SK-N-SH (cell line): ENCODE results near the gene NPHS1. TPM values are rescaled to one million over a fixed set of nuclear protein-coding genes. Genes with fewer than 3 reads are reported as not detected.

Experiments
- CTCF ChIA-PET: fragments of 300-600, 350-600 bp; formaldehyde crosslinking; extraction: SDS; loops from one replicate; lab custom pipeline; 2021; lab: Yijun Ruan, JAX
- POLR2A ChIA-PET: fragments of 350-600 bp; sonication (Branson Sonifier 250); formaldehyde crosslinking; extraction: SDS; loops from one replicate; lab custom pipeline; 2020; ENCODE audit warnings: antibody characterized with exemption, inconsistent platforms; lab: Yijun Ruan, JAX
- DNase-seq: peaks from one replicate; pipeline ENCODE4 v3.0.0; 2012
- H2AFZ ChIP-seq: fragments of 200-600 bp; sonication (generic); 2 replicates; pipeline ENCODE4 v1.8.1; 2016; ENCODE audit warnings: antibody characterized with exemption, mild to moderate bottlenecking, low read depth
- H3F3A ChIP-seq: fragments of 200-600 bp; sonication (generic); replicated peaks from 2 replicates; pipeline ENCODE3; 2016; ENCODE audit warnings: antibody characterized with exemption, mild to moderate bottlenecking; ENCODE audit not compliant: insufficient read depth
- H3K27ac ChIP-seq, 2 experiments: fragments of 200-500 bp in 1 of 2; fragments of 200-600 bp in 1 of 2; sonication (Bioruptor generic) in 1 of 2; sonication (generic), shearing (Covaris generic) in 1 of 2; 2 replicates each; pipeline versions ENCODE4 v1.5.1 to v1.6.1; 2014 to 2016; ENCODE audit warnings: low read depth in 2 of 2, inconsistent platforms in 1 of 2, low read length in 1 of 2, mild to moderate bottlenecking in 1 of 2, mixed read lengths in 1 of 2
- H3K27me3 ChIP-seq: fragments of 200-600 bp; sonication (generic), shearing (Covaris generic); 2 replicates; pipeline ENCODE4 v1.6.1; 2016; ENCODE audit warnings: mixed run types; ENCODE audit not compliant: insufficient read depth
- H3K36me3 ChIP-seq, 2 experiments: fragments of 200-500 bp in 1 of 2; fragments of 200-600 bp in 1 of 2; sonication (Bioruptor generic) in 1 of 2; sonication (generic) in 1 of 2; replicated peaks in 1 of 2; 2 replicates each; pipeline versions ENCODE3 to v1.5.1; 2014 to 2016; ENCODE audit warnings: low read length in 1 of 2, mild to moderate bottlenecking in 1 of 2; ENCODE audit not compliant: insufficient read depth in 2 of 2, control insufficient read depth in 1 of 2
- H3K4me1 ChIP-seq, 2 experiments: fragments of 200-500 bp in 1 of 2; fragments of 200-600 bp in 1 of 2; sonication (Bioruptor generic) in 1 of 2; sonication (generic), shearing (Covaris generic) in 1 of 2; 2 replicates each; pipeline versions ENCODE4 v1.5.1 to v1.6.1; 2014 to 2016; ENCODE audit warnings: low read depth in 1 of 2, low read length in 1 of 2, mixed run types in 1 of 2; ENCODE audit not compliant: insufficient read depth in 2 of 2, control insufficient read depth in 1 of 2
- H3K4me2 ChIP-seq: fragments of 200-600 bp; sonication (generic), shearing (Covaris generic); 2 replicates; pipeline ENCODE4 v1.6.1; 2017; ENCODE audit warnings: mixed run types
- H3K4me3 ChIP-seq, 2 experiments: fragments of 200-500 bp in 1 of 2; fragments of 200-600 bp in 1 of 2; sonication (Bioruptor generic) in 1 of 2; sonication (generic), shearing (Covaris generic) in 1 of 2; 2 replicates each; pipeline versions ENCODE4 v1.5.1 to v1.8.1; 2014 to 2016; ENCODE audit warnings: low read depth in 2 of 2, inconsistent platforms in 1 of 2, low read length in 1 of 2, mild to moderate bottlenecking in 1 of 2, mixed read lengths in 1 of 2, moderate library complexity in 1 of 2
- H3K79me2 ChIP-seq: fragments of 200-600 bp; sonication (generic); 2 replicates; pipeline ENCODE4 v1.8.1; 2017; ENCODE audit warnings: mild to moderate bottlenecking; ENCODE audit not compliant: insufficient read depth
- H3K9ac ChIP-seq: fragments of 200-600 bp; sonication (generic); 2 replicates; pipeline ENCODE4 v1.6.1; 2017; ENCODE audit warnings: mixed run types
- H3K9me2 ChIP-seq: fragments of 200-600 bp; sonication (generic); 2 replicates; pipeline ENCODE4 v1.6.1; 2017; ENCODE audit warnings: mixed run types
- H3K9me3 ChIP-seq: fragments of 200-600 bp; sonication (generic); 2 replicates; pipeline ENCODE4 v1.6.1; 2017; ENCODE audit warnings: mixed run types, mild to moderate bottlenecking, moderate library complexity
- H4K20me1 ChIP-seq: fragments of 200-600 bp; sonication (generic); 2 replicates; pipeline ENCODE4 v1.6.1; 2017; ENCODE audit warnings: mild to moderate bottlenecking, mixed run types; ENCODE audit not compliant: insufficient read depth
- ELF1 ChIP-seq: IDR thresholded peaks from 2 replicates; pipeline ENCODE4 v1.4.0; 2012
- EZH2phosphoT487 ChIP-seq: fragments of 200-600 bp; sonication (generic); IDR thresholded peaks from 2 replicates; pipeline ENCODE4 v1.6.1; 2017; ENCODE audit warnings: low read depth, mixed run types, mild to moderate bottlenecking, antibody characterized with exemption, moderate library complexity, borderline replicate concordance
- FOSL2 ChIP-seq: IDR thresholded peaks from 2 replicates; pipeline ENCODE4 v1.4.0; 2012; ENCODE audit warnings: low read depth, mild to moderate bottlenecking, moderate library complexity, borderline replicate concordance
- FOXJ3 ChIP-seq: sonication (generic); formaldehyde crosslinking; IDR thresholded peaks from 2 replicates; pipeline ENCODE4 v1.5.1; 2020; ENCODE audit warnings: mild to moderate bottlenecking, missing genetic modification reagents
- FOXM1 ChIP-seq: IDR thresholded peaks from 2 replicates; pipeline ENCODE4 v1.4.0; 2012; ENCODE audit warnings: low read depth, mild to moderate bottlenecking
- IRF3 ChIP-seq: fragments of 150-350 bp; IDR thresholded peaks from 2 replicates; pipeline ENCODE4 v1.6.1; 2016; ENCODE audit warnings: mild to moderate bottlenecking, low read depth, low read length
- JUND ChIP-seq: IDR thresholded peaks from 2 replicates; pipeline ENCODE4 v1.4.0; 2012
- NFIC ChIP-seq: IDR thresholded peaks from 2 replicates; pipeline ENCODE4 v1.4.0; 2012; ENCODE audit warnings: borderline replicate concordance
- NRF1 ChIP-seq: IDR thresholded peaks from 2 replicates; pipeline ENCODE4 v1.6.1; 2012; ENCODE audit warnings: low read depth, mild to moderate bottlenecking, low read length
- PBX3 ChIP-seq: IDR thresholded peaks from 2 replicates; pipeline ENCODE4; 2012
- RAD21 ChIP-seq: IDR thresholded peaks from 2 replicates; pipeline ENCODE4 v1.6.1; 2012; ENCODE audit warnings: mild to moderate bottlenecking, low read length
- RFX5 ChIP-seq: IDR thresholded peaks from 2 replicates; pipeline ENCODE4 v1.6.1; 2012; ENCODE audit warnings: mild to moderate bottlenecking, improper control_type of control experiment, low read length
- RXRA ChIP-seq: IDR thresholded peaks from 2 replicates; pipeline ENCODE4 v1.4.0; 2012; ENCODE audit warnings: low read depth, mild to moderate bottlenecking, borderline replicate concordance
- SIN3A ChIP-seq: IDR thresholded peaks from 2 replicates; pipeline ENCODE4 v1.6.1; 2012; ENCODE audit warnings: low read depth, mild to moderate bottlenecking, low read length, moderate library complexity, borderline replicate concordance
- SMC3 ChIP-seq: IDR thresholded peaks from 2 replicates; pipeline ENCODE4 v1.6.1; 2012; ENCODE audit warnings: low read depth, low read length, improper control_type of control experiment
- TAF1 ChIP-seq: IDR thresholded peaks from 2 replicates; pipeline ENCODE4 v1.6.1; 2012; ENCODE audit warnings: low read depth, mild to moderate bottlenecking, low read length, moderate library complexity, borderline replicate concordance
- TCF12 ChIP-seq: IDR thresholded peaks from 2 replicates; pipeline ENCODE4 v1.4.0; 2012
- TEAD4 ChIP-seq: IDR thresholded peaks from 2 replicates; pipeline ENCODE4 v1.4.0; 2012; ENCODE audit warnings: mild to moderate bottlenecking, borderline replicate concordance; ENCODE audit not compliant: insufficient read depth
- ZBTB33 ChIP-seq: IDR thresholded peaks from 2 replicates; pipeline ENCODE4 v1.4.0; 2012; ENCODE audit warnings: low read depth, borderline replicate concordance
- WGBS: methylation state at CpG from one replicate; pipeline ENCODE4 v1.1.6; 2017; ENCODE audit warnings: low lambda C conversion rate; 5-methylcytosine and 5-hydroxymethylcytosine counted together
- polyA plus RNA-seq, 3 experiments: library from polyadenylated mRNA; depleted of rRNA; stranded (reverse); fragments of >200 nt; gene quantifications; 2 replicates each; pipeline ENCODE4 v1.2.3, GENCODE V29; 2012

NPHS1 gene
- polyA plus RNA-seq, 1 of the 3 experiments (the other 2 are of a cell fraction): not detected

GRCh38 chr19:35789195-35789977 is 62.9 kb downstream of the NPHS1 start (continued):
- no peak for TF ChIP-seq ELF1
- TF ChIP-seq RAD21: no peak

- Histone ChIP-seq H2AFZ (no peak overlapping the region), H3K79me2 (no peaks in the 10 kb centered on the region), H4K20me1 (no peaks in the 10 kb centered on the region), H3K27ac (no peak overlapping the region), H3K4me3 (no peak overlapping the region), H3K9me3 (no peaks in the 10 kb centered on the region), H3F3A (no peaks in the 10 kb centered on the region), H3K4me2 (no peak overlapping the region), H3K9ac (no peak overlapping the region), H3K9me2 (no peaks in the 10 kb centered on the region), H3K4me1 (no peaks in the 10 kb centered on the region), H3K36me3 (peaks cover 0 to 3% of the 10 kb centered on the region in 2 experiments), H3K27me3 (no peaks in the 10 kb centered on the region)
- TF ChIP-seq FOSL2 (no peak), PBX3 (no peak), FOXJ3 (CRISPR knock-in tag) (no peak), JUND (no peak), TAF1 (no peak), SIN3A (no peak), TCF12 (no peak), IRF3 (no peak), NRF1 (no peak)
- no peak for DNase-seq
- ChIA-PET CTCF (interaction anchor here (1.9 kb wide), 1 partner anchor 31 kb away, joined by 6 read pairs; no protein-coding TSS in a partner anchor), POLR2A (interaction anchor here (0.6 kb wide), 2 partner anchors 10 to 22 kb away, joined by 3 to 4 read pairs; no protein-coding TSS in a partner anchor)
- WGBS: 75% methylated on average over 10 of the region's 12 CpGs
Measured at GRCh38 chr19:35788205-35788960, 63.9 kb downstream of the NPHS1 start.

GRCh38 chr19:35787227-35787799 is 65.0 kb downstream of the NPHS1 start:
- H3K9me3 ChIP-seq: no peaks in the 10 kb centered on the region
- no peaks in the 10 kb centered on the region for H4K20me1 ChIP-seq
- H3K4me1 ChIP-seq: no peaks in the 10 kb centered on the region
- H3K4me3 ChIP-seq: no peak overlapping the region
- H3K4me2 ChIP-seq: no peak overlapping the region
- no peaks in the 10 kb centered on the region for H3K79me2 ChIP-seq
- no peak overlapping the region; a peak in 1 of 4 replicates for H3K27ac ChIP-seq
- no peak for DNase-seq
- H3K36me3 ChIP-seq: peaks cover 0 to 5% of the 10 kb centered on the region in 2 experiments
- no peak overlapping the region for H2AFZ ChIP-seq
- H3K9me2 ChIP-seq: no peaks in the 10 kb centered on the region
- H3F3A ChIP-seq: no peaks in the 10 kb centered on the region
- ChIA-PET CTCF (interaction anchor here (1.9 kb wide), 1 partner anchor 32 kb away, joined by 6 read pairs; no protein-coding TSS in a partner anchor), POLR2A (no interaction called here)
- TF ChIP-seq FOXM1 (no peak), SMC3 (no peak), NFIC (no peak), ZBTB33 (no peak), EZH2phosphoT487 (no peak), SIN3A (no peak), RFX5 (no peak), TAF1 (no peak), RXRA (no peak), TEAD4 (no peak), NRF1 (no peak)
- WGBS: 93% methylated on average over 11 of the region's 15 CpGs
- H3K27me3 ChIP-seq: no peaks in the 10 kb centered on the region
- H3K9ac ChIP-seq: no peak overlapping the region
